ENCODE results near the gene NOX3.

The NOX3 gene

GRCh38 chr6:155384321-155384952 lies 71.2 kb downstream of the NOX3 start:
- no peak for TF ChIP-seq CTCF (IDR thresholded peaks at IDR 0.05; ENCODE audit: low read depth, low read length, missing control alignments)
- in situ Hi-C loops (cut with HindIII; ENCODE audit: low pct_ligation_motif_present, low sequenced_read_pairs) = no loop called here
- no peak for DNase-seq
- no peaks in the 10 kb centered on the region for H3K27me3 ChIP-seq (replicated peaks)
- no peak overlapping the region for H3K4me3 ChIP-seq (ENCODE audit: low read depth, low read length)
- no peaks in the 10 kb centered on the region for H3K36me3 ChIP-seq (replicated peaks)
- no peak overlapping the region for H3K27ac ChIP-seq

GRCh38 chr6:155383913-155384312 lies 71.7 kb downstream of the NOX3 start:
- Histone ChIP-seq H3K4me3 (ENCODE audit: low read depth, low read length) (no peak overlapping the region), H3K36me3 (replicated peaks) (no peaks in the 10 kb centered on the region), H3K27ac (no peak overlapping the region), H3K27me3 (replicated peaks) (no peaks in the 10 kb centered on the region)
- DNase-seq = no peak
- in situ Hi-C loops (cut with HindIII; ENCODE audit: low pct_ligation_motif_present, low sequenced_read_pairs) = no loop called here
- no peak for TF ChIP-seq CTCF (IDR thresholded peaks at IDR 0.05; ENCODE audit: low read depth, low read length, missing control alignments)

- no peak overlapping the region for H3K4me3 ChIP-seq (ENCODE audit: low read depth, low read length)
- peak; percentile 55 for DNase-seq
- in situ Hi-C loops (cut with HindIII; ENCODE audit: low pct_ligation_motif_present, low sequenced_read_pairs) = no loop called here
- TF ChIP-seq CTCF (IDR thresholded peaks at IDR 0.05; ENCODE audit: low read depth, low read length, missing control alignments) = no peak
- H3K27ac ChIP-seq = no peak overlapping the region
- no peaks in the 10 kb centered on the region for H3K36me3 ChIP-seq (replicated peaks)
- no peaks in the 10 kb centered on the region for H3K27me3 ChIP-seq (replicated peaks)
Measured at GRCh38 chr6:155382338-155382685, 73.3 kb downstream of the NOX3 start.

GRCh38 chr6:155381673-155382337 lies 73.8 kb downstream of the NOX3 start:
- no peak overlapping the region for H3K27ac ChIP-seq
- TF ChIP-seq CTCF (IDR thresholded peaks at IDR 0.05; ENCODE audit: low read depth, low read length, missing control alignments) = no peak
- in situ Hi-C loops (cut with HindIII; ENCODE audit: low pct_ligation_motif_present, low sequenced_read_pairs) = no loop called here
- no peaks in the 10 kb centered on the region for H3K27me3 ChIP-seq (replicated peaks)
- H3K36me3 ChIP-seq (replicated peaks) = no peaks in the 10 kb centered on the region
- no peak overlapping the region for H3K4me3 ChIP-seq (ENCODE audit: low read depth, low read length)
- DNase-seq = peak; percentile 13

- Histone ChIP-seq H3K27me3 (replicated peaks) (no peaks in the 10 kb centered on the region), H3K4me3 (ENCODE audit: low read depth, low read length) (no peak overlapping the region), H3K36me3 (replicated peaks) (no peaks in the 10 kb centered on the region), H3K27ac (no peak overlapping the region)
- in situ Hi-C loops (cut with HindIII; ENCODE audit: low pct_ligation_motif_present, low sequenced_read_pairs) = no loop called here
- no peak for TF ChIP-seq CTCF (IDR thresholded peaks at IDR 0.05; ENCODE audit: low read depth, low read length, missing control alignments)
- DNase-seq = no peak
Measured at GRCh38 chr6:155380666-155381332, 74.8 kb downstream of the NOX3 start.
